GM18858 (cell line): ENCODE results near the gene ODAD2.

Experiments used
- ATAC-seq: cut with Tn5 transposase; IDR thresholded peaks from one replicate; pipeline ENCODE4 v1.9.1; 2021; ENCODE audit not compliant: unreplicated experiment

The ODAD2 gene

DNA sequence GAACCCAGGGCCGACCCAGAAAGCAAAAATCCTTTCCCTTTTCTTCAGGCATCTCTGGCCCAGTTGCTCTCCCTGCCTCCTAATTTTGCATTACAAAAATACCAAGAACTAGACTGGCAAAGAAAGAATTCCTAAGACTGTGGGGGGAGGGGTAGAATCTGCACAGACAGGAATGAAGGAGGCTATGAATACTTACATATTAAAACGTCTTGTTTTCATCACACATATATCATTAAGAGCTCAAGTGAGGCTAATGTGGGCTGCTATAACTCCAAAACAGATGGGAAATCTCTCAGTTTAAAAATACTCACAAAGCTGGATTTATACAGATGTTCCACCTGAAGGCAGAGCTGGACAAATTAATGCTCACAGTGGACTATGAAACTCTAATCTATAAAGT, 224.0 kb downstream of the ODAD2 start:
- no peak for ATAC-seq

GRCh38 chr10:27771231-27771630, 227.6 kb downstream of the ODAD2 start:
- ATAC-seq: no peak

GRCh38 chr10:27770181-27770580, 228.7 kb downstream of the ODAD2 start:
- no peak for ATAC-seq
